Tibial artery (tissue), 4 donors: Measurements from ENCODE around the gene CD34.
A peak's percentile ranks its signal among the peaks of the same experiment; 100 is the strongest.

Experiments
- DNase-seq, 2 donors: peaks; one replicate each; pipeline ENCODE4 v3.0.0-alpha.2; 2019
- H3K27ac ChIP-seq, 2 donors: fragments of 200-600 bp; sonication (generic) in 1 of 2; 1 replicate in 1 of 2; 2 replicates in 1 of 2; pipeline ENCODE4 v1.5.1; 2018 to 2019; ENCODE audit warnings: mild to moderate bottlenecking in 1 of 2
- H3K27me3 ChIP-seq, 2 donors: fragments of 200-600 bp; sonication (generic) in 1 of 2; one replicate each; pipeline versions ENCODE4 v1.5.1 to v1.6.0; 2016 to 2019
- H3K36me3 ChIP-seq, 3 donors: fragments of 200-600 bp; sonication (generic) in 2 of 3; one replicate each; pipeline ENCODE4 v1.5.1; 2016 to 2019; ENCODE audit warnings: mild to moderate bottlenecking in 2 of 3
- H3K4me1 ChIP-seq, 4 donors: fragments of 200-600 bp; sonication (generic) in 2 of 4; 1 replicate in 3 of 4; 2 replicates in 1 of 4; pipeline ENCODE4 v1.5.1; 2016 to 2019
- H3K4me3 ChIP-seq, 2 donors: fragments of 200-600 bp; sonication (generic) in 1 of 2; 1 replicate in 1 of 2; 2 replicates in 1 of 2; pipeline ENCODE4 v1.5.1; 2018 to 2019; ENCODE audit warnings: mild to moderate bottlenecking in 2 of 2
- H3K9me3 ChIP-seq, 3 donors: fragments of 200-600 bp; sonication (generic) in 1 of 3; one replicate each; pipeline ENCODE4 v1.5.1; 2016 to 2019
- intact Hi-C: fragments of 100-400 bp; cut with DNase I; formaldehyde crosslinking; loops from one replicate; pipeline ENCODE4 v1.15.0; 2023; ENCODE audit warnings: low total_unique reads
- TF ChIP-seq, protein P1 (sequence below), 2 experiments: fragments of 200-600 bp in 1 of 2; fragments of 450-650 bp in 1 of 2; IDR thresholded peaks; one replicate each; pipeline ENCODE4 v1.5.1; 2017 to 2019; ENCODE audit warnings: antibody characterized with exemption in 2 of 2, mild to moderate bottlenecking in 1 of 2, moderate library complexity in 1 of 2

The CD34 gene

DNA sequence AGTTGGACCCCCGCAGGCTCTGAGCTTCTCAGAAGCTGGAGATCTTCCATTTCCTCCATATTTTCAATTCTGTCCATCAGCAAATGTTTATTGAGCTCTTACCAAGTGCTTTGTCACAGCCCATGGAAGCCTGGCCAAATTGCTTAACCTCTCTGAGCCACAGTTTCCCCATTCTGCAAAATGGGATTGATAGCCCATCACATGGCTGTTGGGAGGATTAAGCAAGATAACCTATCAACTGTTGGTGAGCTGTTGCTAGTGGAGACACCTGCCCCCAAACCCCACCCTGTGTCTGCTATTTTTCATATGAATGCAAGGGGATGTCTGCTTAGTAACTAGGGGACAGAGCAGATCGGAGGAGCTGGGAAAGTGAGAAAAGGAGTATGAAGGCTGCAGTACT, 38.3 kb downstream of the CD34 start:
- H3K9me3 ChIP-seq, result no peaks in the 10 kb centered on the region
- H3K4me3 ChIP-seq, result no peak overlapping the region
- no peaks in the 10 kb centered on the region for H3K36me3 ChIP-seq
- DNase-seq, result no peak
- peaks cover 0 to 22% (median 11%) of the 10 kb centered on the region in 4 donors for H3K4me1 ChIP-seq
- H3K27me3 ChIP-seq, result no peaks in the 10 kb centered on the region
- TF ChIP-seq, protein P1, sequence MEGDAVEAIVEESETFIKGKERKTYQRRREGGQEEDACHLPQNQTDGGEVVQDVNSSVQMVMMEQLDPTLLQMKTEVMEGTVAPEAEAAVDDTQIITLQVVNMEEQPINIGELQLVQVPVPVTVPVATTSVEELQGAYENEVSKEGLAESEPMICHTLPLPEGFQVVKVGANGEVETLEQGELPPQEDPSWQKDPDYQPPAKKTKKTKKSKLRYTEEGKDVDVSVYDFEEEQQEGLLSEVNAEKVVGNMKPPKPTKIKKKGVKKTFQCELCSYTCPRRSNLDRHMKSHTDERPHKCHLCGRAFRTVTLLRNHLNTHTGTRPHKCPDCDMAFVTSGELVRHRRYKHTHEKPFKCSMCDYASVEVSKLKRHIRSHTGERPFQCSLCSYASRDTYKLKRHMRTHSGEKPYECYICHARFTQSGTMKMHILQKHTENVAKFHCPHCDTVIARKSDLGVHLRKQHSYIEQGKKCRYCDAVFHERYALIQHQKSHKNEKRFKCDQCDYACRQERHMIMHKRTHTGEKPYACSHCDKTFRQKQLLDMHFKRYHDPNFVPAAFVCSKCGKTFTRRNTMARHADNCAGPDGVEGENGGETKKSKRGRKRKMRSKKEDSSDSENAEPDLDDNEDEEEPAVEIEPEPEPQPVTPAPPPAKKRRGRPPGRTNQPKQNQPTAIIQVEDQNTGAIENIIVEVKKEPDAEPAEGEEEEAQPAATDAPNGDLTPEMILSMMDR (IDR thresholded peaks at IDR 0.05), result no peak
- intact Hi-C loops, result no loop called here
- no peak overlapping the region for H3K27ac ChIP-seq

DNA sequence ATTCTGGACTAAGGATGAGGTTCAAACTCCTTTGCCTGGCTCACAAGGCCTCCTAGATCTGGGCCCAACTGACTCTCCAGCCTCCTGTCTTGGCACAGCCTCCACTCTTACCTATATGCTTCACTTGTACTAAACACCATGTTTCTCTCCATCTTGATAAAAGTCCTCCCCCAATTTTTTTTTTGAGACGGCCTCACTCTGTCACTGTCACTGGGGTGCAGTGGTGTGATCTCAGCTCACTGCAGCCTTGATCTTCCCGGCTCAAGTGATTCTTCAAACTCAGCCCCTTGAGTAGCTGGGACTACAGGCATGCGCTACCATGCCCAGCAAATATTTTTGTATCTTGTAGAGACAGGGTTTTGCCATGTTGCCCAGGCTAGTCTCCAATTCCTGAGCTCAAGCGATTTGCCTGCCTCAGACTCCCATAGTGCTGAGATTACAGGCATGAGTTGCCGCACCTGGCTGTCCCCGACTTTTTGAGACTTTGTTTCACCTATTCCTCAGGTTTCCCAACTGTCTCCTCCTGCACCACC, 39.7 kb downstream of the CD34 start:
- intact Hi-C loops, result no loop called here
- TF ChIP-seq, protein P1 (IDR thresholded peaks at IDR 0.05), result no peak
- peaks cover 0 to 36% (median 25%) of the 10 kb centered on the region in 4 donors for H3K4me1 ChIP-seq
- H3K27me3 ChIP-seq, result no peaks in the 10 kb centered on the region
- H3K4me3 ChIP-seq, result no peak overlapping the region
- H3K9me3 ChIP-seq, result no peaks in the 10 kb centered on the region
- peak overlapping the region; percentile 6 to 94 for H3K27ac ChIP-seq
- H3K36me3 ChIP-seq, result no peaks in the 10 kb centered on the region
- no peak for DNase-seq

DNA sequence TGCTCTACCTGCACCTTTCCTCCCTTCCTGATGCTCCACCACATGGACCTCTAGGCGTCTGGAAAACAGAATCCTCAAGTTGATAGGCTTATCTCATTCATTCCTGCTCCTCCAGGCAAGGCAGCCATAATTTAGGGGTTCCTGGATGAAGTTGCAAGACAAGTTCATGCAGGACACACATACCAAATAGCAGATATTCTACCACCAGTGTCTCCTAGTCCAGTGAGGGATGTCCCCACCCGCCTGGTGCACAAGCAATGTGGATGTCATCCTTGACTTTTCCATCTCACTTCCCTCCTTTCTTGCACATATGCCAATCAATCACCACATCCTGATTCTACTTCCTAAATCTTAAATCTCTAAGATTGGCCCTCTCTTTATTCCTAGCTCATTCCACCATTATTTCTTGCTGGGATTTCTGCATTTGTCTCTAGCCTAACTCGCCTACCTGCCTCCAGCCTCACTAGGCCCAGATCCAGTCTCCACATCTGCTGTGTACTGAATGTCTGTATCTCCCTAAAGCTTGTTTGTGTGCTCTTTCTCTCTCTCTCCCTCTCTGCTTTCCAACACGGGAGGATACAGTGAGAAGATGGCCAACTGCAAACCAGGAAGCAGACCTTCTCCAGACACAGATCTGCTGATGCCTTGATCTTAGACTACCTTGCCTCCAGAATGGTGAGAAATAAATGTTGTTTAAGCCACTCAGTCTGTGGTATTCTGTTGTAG, 40.5 kb downstream of the CD34 start:
- intact Hi-C loops, result no loop called here
- H3K27ac ChIP-seq, result peak overlapping the region; percentile 6 to 94
- peaks cover 0 to 42% (median 30%) of the 10 kb centered on the region in 4 donors for H3K4me1 ChIP-seq
- no peaks in the 10 kb centered on the region for H3K36me3 ChIP-seq
- no peak overlapping the region for H3K4me3 ChIP-seq
- TF ChIP-seq, protein P1 (IDR thresholded peaks at IDR 0.05), result no peak
- no peak for DNase-seq
- no peaks in the 10 kb centered on the region for H3K27me3 ChIP-seq
- H3K9me3 ChIP-seq, result no peaks in the 10 kb centered on the region

DNA sequence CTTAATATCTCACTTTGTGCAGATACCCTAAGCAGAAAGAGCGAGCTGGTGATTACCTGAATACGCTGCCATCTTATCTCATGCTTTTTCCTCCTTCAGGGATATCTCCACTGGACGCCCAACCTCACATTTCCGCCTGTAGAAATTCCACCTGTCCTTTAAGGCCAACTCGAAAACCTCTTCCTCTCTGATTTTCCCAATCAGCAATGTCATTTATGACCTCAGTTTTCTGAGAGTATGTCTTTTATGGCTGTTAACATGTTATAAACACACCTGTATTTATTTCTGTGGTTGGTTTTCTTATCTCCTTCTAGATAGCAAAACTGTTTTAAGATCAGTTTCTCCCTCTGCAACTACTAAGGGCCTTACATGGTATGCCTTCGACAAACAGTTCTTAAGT, 41.1 kb downstream of the CD34 start:
- Histone ChIP-seq H3K27me3 (no peaks in the 10 kb centered on the region), H3K27ac (peak overlapping the region; percentile 94 to 99), H3K9me3 (no peaks in the 10 kb centered on the region), H3K4me3 (no peak overlapping the region), H3K36me3 (no peaks in the 10 kb centered on the region), H3K4me1 (peaks cover 0 to 47% (median 33%) of the 10 kb centered on the region in 4 donors)
- TF ChIP-seq, protein P1 (IDR thresholded peaks at IDR 0.05), result no peak
- intact Hi-C loops, result loop anchor here (2.0 kb wide), 1 partner anchor 45 kb away; no protein-coding TSS in a partner anchor
- DNase-seq, result no peak

DNA sequence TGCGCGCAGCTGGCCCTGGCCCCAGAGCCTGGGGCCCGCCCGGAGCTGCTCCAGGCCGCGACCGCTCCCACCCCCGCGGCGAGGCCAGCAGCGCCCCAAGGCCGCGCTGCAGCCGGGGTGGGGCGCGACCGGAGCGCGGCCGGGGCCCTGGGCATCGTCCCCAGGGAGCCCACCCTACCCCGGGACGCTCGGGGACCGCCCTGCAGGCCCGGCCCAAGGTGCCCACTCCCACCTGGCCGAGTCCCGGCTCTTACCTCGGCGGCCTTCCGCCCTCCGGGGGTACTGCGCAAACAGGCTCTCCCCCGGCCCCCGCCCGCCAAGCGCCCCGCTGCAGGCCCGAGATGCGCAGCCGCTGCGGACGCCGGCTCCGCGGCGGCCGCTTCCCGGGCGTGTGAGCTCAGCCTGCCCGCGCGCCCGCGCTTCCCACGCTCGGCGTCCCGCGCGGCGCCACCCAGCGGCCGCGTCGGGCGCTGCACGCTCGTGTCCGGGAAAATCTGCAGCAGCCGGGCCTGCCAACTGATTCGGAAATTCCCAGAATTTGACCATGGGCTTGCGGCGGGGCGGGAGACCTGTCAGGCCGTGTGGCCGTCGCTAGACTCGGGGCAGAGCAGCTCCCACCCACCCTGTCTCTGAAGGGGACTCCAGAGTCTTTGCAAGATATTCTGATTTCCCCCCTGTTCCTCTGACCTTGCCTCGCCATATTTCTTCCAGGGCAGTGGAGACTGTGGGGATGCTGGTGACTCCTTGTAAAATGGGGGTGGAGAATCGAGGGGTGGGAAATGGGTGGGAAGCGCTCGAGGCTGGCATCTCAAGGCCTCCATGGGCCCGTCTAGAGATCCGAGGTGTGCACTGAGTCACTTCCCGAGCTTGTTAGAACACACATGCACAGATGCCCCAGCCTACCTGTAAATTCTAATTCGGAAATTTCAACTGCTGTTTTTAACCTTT, 41.9 kb downstream of the CD34 start:
- Histone ChIP-seq H3K36me3 (no peaks in the 10 kb centered on the region), H3K9me3 (no peaks in the 10 kb centered on the region), H3K27ac (peak overlapping the region; percentile 94 to 99), H3K4me3 (peak overlapping the region; percentile 91 to 97), H3K4me1 (peaks cover 3 to 54% (median 42%) of the 10 kb centered on the region in 4 donors), H3K27me3 (no peaks in the 10 kb centered on the region)
- DNase-seq, result peak; percentile 75 to 90
- intact Hi-C loops, result loop anchor here (2.0 kb wide), 1 partner anchor 44 kb away; no protein-coding TSS in a partner anchor
- TF ChIP-seq, protein P1 (IDR thresholded peaks at IDR 0.05), result peak; percentile 74 to 98
